KMS-11 (cell line): Measurements from ENCODE around the gene POMC.
"Not testable (repeated sequence)": the region's sequence is repeated elsewhere in the genome, so short reads cannot be mapped to it uniquely, and the experiment has no call there.

ENCODE experiments used
- H2AFZ ChIP-seq: fragments of 200-600 bp; sonication (generic); 2 replicates; pipeline ENCODE4 v1.6.1; 2016; ENCODE audit warnings: antibody characterized with exemption, mixed run types, low read depth
- H3K27ac ChIP-seq: fragments of 200-600 bp; sonication (generic); 2 replicates; pipeline ENCODE4 v1.6.1; 2016; ENCODE audit warnings: mild to moderate bottlenecking, mixed run types
- H3K27me3 ChIP-seq: fragments of 200-600 bp; sonication (generic); 2 replicates; pipeline ENCODE4 v1.6.1; 2017; ENCODE audit warnings: mild to moderate bottlenecking, low read depth, mixed run types, moderate library complexity; ENCODE audit not compliant: insufficient read depth
- H3K36me3 ChIP-seq: fragments of 200-600 bp; sonication (generic); 2 replicates; pipeline ENCODE4 v1.6.1; 2017; ENCODE audit warnings: mild to moderate bottlenecking, mixed run types; ENCODE audit not compliant: insufficient read depth
- H3K4me1 ChIP-seq: fragments of 200-600 bp; sonication (generic); 2 replicates; pipeline ENCODE4 v1.6.1; 2016; ENCODE audit warnings: mild to moderate bottlenecking, low read depth, mixed run types; ENCODE audit not compliant: poor library complexity, severe bottlenecking
- H3K4me2 ChIP-seq: fragments of 200-600 bp; sonication (generic); 2 replicates; pipeline ENCODE4 v1.7.0; 2016; ENCODE audit warnings: mild to moderate bottlenecking, mixed run types
- H3K4me3 ChIP-seq: fragments of 200-600 bp; sonication (generic); IDR thresholded peaks from 2 replicates; pipeline ENCODE4 v1.6.1; 2017; ENCODE audit warnings: low read depth, low read length, mixed read lengths; ENCODE audit not compliant: insufficient read depth
- H3K79me2 ChIP-seq: fragments of 200-600 bp; sonication (generic); 2 replicates; pipeline ENCODE4 v1.6.1; 2016; ENCODE audit warnings: low read depth, mixed run types; ENCODE audit not compliant: insufficient read depth
- H3K9ac ChIP-seq: fragments of 200-600 bp; sonication (generic); 2 replicates; pipeline ENCODE4 v1.6.1; 2016; ENCODE audit warnings: mild to moderate bottlenecking, mixed run types
- H4K20me1 ChIP-seq: fragments of 200-600 bp; sonication (generic); 2 replicates; pipeline ENCODE4 v1.6.1; 2016; ENCODE audit warnings: mild to moderate bottlenecking, mixed run types; ENCODE audit not compliant: insufficient read depth
- CTCF ChIP-seq: fragments of 200-600 bp; sonication (generic); conservative IDR thresholded peaks from 2 replicates; pipeline ENCODE4 v1.6.1; 2017; ENCODE audit warnings: low read depth, mild to moderate bottlenecking, antibody characterized with exemption, low read length, moderate library complexity, mixed read lengths

Gene POMC

GRCh38 chr2:25131567-25132298, 36.6 kb downstream of the POMC start:
- Histone ChIP-seq H3K4me2 (no peak overlapping the region), H3K36me3 (no peaks in the 10 kb centered on the region), H3K79me2 (no peaks in the 10 kb centered on the region), H3K9ac (no peak overlapping the region), H3K27me3 (no peaks in the 10 kb centered on the region), H2AFZ (no peak overlapping the region), H3K4me3 (no peak overlapping the region), H3K27ac (no peak overlapping the region), H4K20me1 (no peaks in the 10 kb centered on the region), H3K4me1 (peaks cover 3% of the 10 kb centered on the region)
- TF ChIP-seq CTCF = no peak

GRCh38 chr2:25131253-25131566, 37.2 kb downstream of the POMC start:
- H3K4me1 ChIP-seq = peaks cover 3% of the 10 kb centered on the region
- no peak for TF ChIP-seq CTCF
- H3K9ac ChIP-seq = no peak overlapping the region
- no peak overlapping the region for H2AFZ ChIP-seq
- H3K79me2 ChIP-seq = no peaks in the 10 kb centered on the region
- no peaks in the 10 kb centered on the region for H4K20me1 ChIP-seq
- H3K27me3 ChIP-seq = no peaks in the 10 kb centered on the region
- no peak overlapping the region for H3K4me3 ChIP-seq
- no peaks in the 10 kb centered on the region for H3K36me3 ChIP-seq
- no peak overlapping the region for H3K4me2 ChIP-seq
- no peak overlapping the region for H3K27ac ChIP-seq

- Histone ChIP-seq H3K36me3 (no peaks in the 10 kb centered on the region), H3K9ac (no peak overlapping the region), H3K27me3 (no peaks in the 10 kb centered on the region), H3K27ac (no peak overlapping the region), H3K4me1 (peaks cover 3% of the 10 kb centered on the region), H2AFZ (no peak overlapping the region), H3K4me2 (no peak overlapping the region), H3K4me3 (no peak overlapping the region), H4K20me1 (no peaks in the 10 kb centered on the region), H3K79me2 (no peaks in the 10 kb centered on the region)
- TF ChIP-seq CTCF = no peak
These were observed 38.4 kb downstream of the POMC start for GRCh38 chr2:25129901-25130520.

GRCh38 chr2:25127646-25128045, 40.7 kb downstream of the POMC start:
- Histone ChIP-seq H4K20me1 (no peaks in the 10 kb centered on the region), H3K27me3 (no peaks in the 10 kb centered on the region), H3K9ac (no peak overlapping the region), H3K4me3 (no peak overlapping the region), H3K79me2 (no peaks in the 10 kb centered on the region), H3K36me3 (no peaks in the 10 kb centered on the region), H3K27ac (no peak overlapping the region), H2AFZ (no peak overlapping the region), H3K4me2 (no peak overlapping the region), H3K4me1 (peaks cover 3% of the 10 kb centered on the region)
- TF ChIP-seq CTCF = no peak

GRCh38 chr2:25127071-25127470, 41.3 kb downstream of the POMC start:
- H3K27me3 ChIP-seq, H3K9ac ChIP-seq: not testable (repeated sequence)

More at GRCh38 chr2:25127071-25127470, 41.3 kb downstream of the POMC start:
- not testable (repeated sequence) for H3K4me2 ChIP-seq, H4K20me1 ChIP-seq, H3K4me1 ChIP-seq, H3K36me3 ChIP-seq, H2AFZ ChIP-seq, H3K79me2 ChIP-seq, H3K27ac ChIP-seq, H3K4me3 ChIP-seq
